GM10248 (cell line): Measurements from ENCODE around the gene MED20.

Source experiments
- CTCF ChIA-PET: fragments of 300-600 bp; sonication (Branson Sonifier 250); formaldehyde crosslinking; extraction: SDS; loops from one replicate; lab custom pipeline; 2021; ENCODE audit warnings: antibody characterized with exemption; lab: Yijun Ruan, JAX
- POLR2A ChIA-PET: fragments of 350-650 bp; sonication (Branson Sonifier 250); formaldehyde crosslinking; extraction: SDS; loops from one replicate; lab custom pipeline; 2020; ENCODE audit warnings: antibody characterized with exemption; lab: Yijun Ruan, JAX
- DNase-seq: peaks from one replicate; pipeline ENCODE4 v3.0.0; 2012; ENCODE audit errors: extremely low spot score
- CTCF ChIP-seq: IDR thresholded peaks from 2 replicates; pipeline ENCODE4 v1.5.1; 2012; ENCODE audit warnings: mild to moderate bottlenecking, low read depth; ENCODE audit errors: extremely low read depth, missing control alignments, control extremely low read depth

The MED20 gene

GRCh38 chr6:41920921-41921711 lies at the start of gene MED20, which contains the start of gene BYSL:
Gene MED20, minus strand, starts transcription at chr6:41921139. Its CDS starts 121 bp downstream, at chr6:41921018.
Gene BYSL, plus strand, starts transcription at chr6:41921499. Its CDS starts 64 bp downstream, at chr6:41921563.
- ChIA-PET POLR2A (interaction anchor here (0.6 to 1.3 kb wide), 3 partner anchors 15 to 869 kb away, joined by 4 to 5 read pairs (median 5); no protein-coding TSS in a partner anchor), CTCF (interaction anchor here (0.6 to 5.8 kb wide), 37 partner anchors 10 to 306 kb away, joined by 3 to 116 read pairs (median 4); partner anchors contain the start of genes CCND3, TAF8, TOMM6 and USP49)
- peak; percentile 92 for TF ChIP-seq CTCF
- DNase-seq, result peak; percentile 96

GRCh38 chr6:41970436-41970846 lies 49.5 kb upstream of the MED20 start:
- no peak for TF ChIP-seq CTCF
- DNase-seq, result no peak
- ChIA-PET CTCF (no interaction called here), POLR2A (no interaction called here)

GRCh38 chr6:41967312-41968287 lies 46.7 kb upstream of the MED20 start:
- POLR2A ChIA-PET, result interaction anchor here (0.6 kb wide), 1 partner anchor 17 kb away, joined by 3 read pairs; no protein-coding TSS in a partner anchor
- CTCF ChIA-PET, result interaction anchor here (1.1 to 1.4 kb wide), 3 partner anchors 20 to 58 kb away, joined by 3 to 4 read pairs (median 3); no protein-coding TSS in a partner anchor
- no peak for DNase-seq
- TF ChIP-seq CTCF, result no peak

- ChIA-PET CTCF (no interaction called here), POLR2A (no interaction called here)
- no peak for DNase-seq
- no peak for TF ChIP-seq CTCF
Observed at GRCh38 chr6:41966961-41967311, 46.0 kb upstream of the MED20 start.

- TF ChIP-seq CTCF, result no peak
- CTCF ChIA-PET, result interaction anchor here (0.7 to 1.5 kb wide), 3 partner anchors 20 to 66 kb away, joined by 3 read pairs; no protein-coding TSS in a partner anchor
- POLR2A ChIA-PET, result no interaction called here
- DNase-seq, result no peak
Observed at GRCh38 chr6:41966214-41966920, 45.4 kb upstream of the MED20 start.
